ENCODE results near the gene SLC8A1. TPM values are rescaled to one million over a fixed set of nuclear protein-coding genes. Genes with fewer than 3 reads are reported as not detected.

Gene SLC8A1
- total RNA-seq, 3 donors from 2014 or later: 8.2 to 14.2 (median 12.2) TPM

GRCh38 chr2:40173276-40173675 is 278.6 kb downstream of the SLC8A1 start:
- Histone ChIP-seq H3K9me3 (no peaks in the 10 kb centered on the region), H3K4me1 (no peaks in the 10 kb centered on the region), H3K36me3 (no peaks in the 10 kb centered on the region), H3K4me3 (no peak overlapping the region), H3K27me3 (no peaks in the 10 kb centered on the region), H3K27ac (no peak overlapping the region)
- intact Hi-C loops (cut with DNase I; ENCODE audit: low total_unique reads): no loop called here
- TF ChIP-seq POLR2A (IDR thresholded peaks at IDR 0.05): no peak
- no peak for DNase-seq (ENCODE audit: low spot score in 2 of 2)

DNA sequence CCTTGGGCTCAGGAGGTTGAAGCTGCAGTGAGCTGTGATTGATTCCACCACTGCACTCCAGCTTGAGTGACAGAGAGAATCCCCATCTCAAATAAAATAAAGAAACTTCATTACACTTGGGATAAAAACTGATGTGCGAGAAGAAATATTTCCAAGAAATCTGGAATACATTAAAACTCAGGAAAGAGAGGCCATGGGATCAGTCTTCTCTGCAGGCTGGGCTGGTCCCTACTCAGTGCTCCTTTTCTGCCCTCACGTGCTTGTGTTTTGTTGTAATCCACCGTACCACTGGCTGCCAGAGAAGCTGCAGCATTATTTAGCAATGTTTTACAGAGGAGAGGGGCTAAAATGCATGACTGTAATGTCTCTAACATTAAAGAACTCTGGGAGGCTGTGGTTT is 282.0 kb downstream of the SLC8A1 start:
- Histone ChIP-seq H3K27ac (no peak overlapping the region), H3K36me3 (no peaks in the 10 kb centered on the region), H3K27me3 (no peaks in the 10 kb centered on the region), H3K9me3 (no peaks in the 10 kb centered on the region), H3K4me1 (no peaks in the 10 kb centered on the region), H3K4me3 (no peak overlapping the region)
- no peak for DNase-seq (ENCODE audit: low spot score in 2 of 2)
- TF ChIP-seq, protein P1, sequence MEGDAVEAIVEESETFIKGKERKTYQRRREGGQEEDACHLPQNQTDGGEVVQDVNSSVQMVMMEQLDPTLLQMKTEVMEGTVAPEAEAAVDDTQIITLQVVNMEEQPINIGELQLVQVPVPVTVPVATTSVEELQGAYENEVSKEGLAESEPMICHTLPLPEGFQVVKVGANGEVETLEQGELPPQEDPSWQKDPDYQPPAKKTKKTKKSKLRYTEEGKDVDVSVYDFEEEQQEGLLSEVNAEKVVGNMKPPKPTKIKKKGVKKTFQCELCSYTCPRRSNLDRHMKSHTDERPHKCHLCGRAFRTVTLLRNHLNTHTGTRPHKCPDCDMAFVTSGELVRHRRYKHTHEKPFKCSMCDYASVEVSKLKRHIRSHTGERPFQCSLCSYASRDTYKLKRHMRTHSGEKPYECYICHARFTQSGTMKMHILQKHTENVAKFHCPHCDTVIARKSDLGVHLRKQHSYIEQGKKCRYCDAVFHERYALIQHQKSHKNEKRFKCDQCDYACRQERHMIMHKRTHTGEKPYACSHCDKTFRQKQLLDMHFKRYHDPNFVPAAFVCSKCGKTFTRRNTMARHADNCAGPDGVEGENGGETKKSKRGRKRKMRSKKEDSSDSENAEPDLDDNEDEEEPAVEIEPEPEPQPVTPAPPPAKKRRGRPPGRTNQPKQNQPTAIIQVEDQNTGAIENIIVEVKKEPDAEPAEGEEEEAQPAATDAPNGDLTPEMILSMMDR (IDR thresholded peaks at IDR 0.05): no peak
- no peak for TF ChIP-seq POLR2A (IDR thresholded peaks at IDR 0.05)
- no peak for TF ChIP-seq POLR2AphosphoS5 (IDR thresholded peaks at IDR 0.05)
- intact Hi-C loops (cut with DNase I; ENCODE audit: low total_unique reads): no loop called here

GRCh38 chr2:40169430-40169829 is 282.5 kb downstream of the SLC8A1 start:
- no peak for TF ChIP-seq POLR2A (IDR thresholded peaks at IDR 0.05)
- TF ChIP-seq, protein P1 (IDR thresholded peaks at IDR 0.05): no peak
- H3K36me3 ChIP-seq: no peaks in the 10 kb centered on the region
- H3K4me3 ChIP-seq: no peak overlapping the region
- intact Hi-C loops (cut with DNase I; ENCODE audit: low total_unique reads): no loop called here
- H3K4me1 ChIP-seq: no peaks in the 10 kb centered on the region
- DNase-seq (ENCODE audit: low spot score in 2 of 2): no peak
- no peaks in the 10 kb centered on the region for H3K27me3 ChIP-seq
- H3K9me3 ChIP-seq: no peaks in the 10 kb centered on the region
- H3K27ac ChIP-seq: no peak overlapping the region

GRCh38 chr2:40168546-40168945 is 283.3 kb downstream of the SLC8A1 start:
- Histone ChIP-seq H3K4me1 (no peaks in the 10 kb centered on the region), H3K36me3 (no peaks in the 10 kb centered on the region), H3K4me3 (no peak overlapping the region), H3K9me3 (no peaks in the 10 kb centered on the region), H3K27me3 (no peaks in the 10 kb centered on the region), H3K27ac (no peak overlapping the region)
- no peak for TF ChIP-seq POLR2AphosphoS5 (IDR thresholded peaks at IDR 0.05)
- no peak for TF ChIP-seq POLR2A (IDR thresholded peaks at IDR 0.05)
- TF ChIP-seq, protein P1 (IDR thresholded peaks at IDR 0.05): no peak
- DNase-seq (ENCODE audit: low spot score in 2 of 2): no peak
- intact Hi-C loops (cut with DNase I; ENCODE audit: low total_unique reads): no loop called here

DNA sequence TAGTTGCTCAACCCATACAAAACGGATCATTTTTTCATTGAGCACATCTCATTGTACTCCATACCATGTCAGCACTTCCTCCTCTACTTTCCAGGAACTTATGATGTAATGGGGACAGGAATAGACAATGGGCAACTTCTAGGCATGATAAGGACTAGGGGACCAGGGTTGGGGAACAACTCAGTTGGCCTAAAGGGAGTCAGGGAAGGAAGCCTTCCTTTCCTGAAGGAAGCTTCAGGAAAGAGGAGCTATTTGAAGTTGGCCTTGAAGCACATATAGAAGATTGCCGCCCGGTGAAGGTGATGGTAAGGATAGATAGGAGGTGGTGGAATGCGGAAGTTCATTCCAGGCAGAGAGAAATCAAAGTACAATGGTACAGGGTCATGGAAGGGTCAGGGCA is 283.9 kb downstream of the SLC8A1 start:
- Histone ChIP-seq H3K4me1 (no peaks in the 10 kb centered on the region), H3K4me3 (no peak overlapping the region), H3K36me3 (no peaks in the 10 kb centered on the region), H3K9me3 (no peaks in the 10 kb centered on the region), H3K27ac (no peak overlapping the region), H3K27me3 (no peaks in the 10 kb centered on the region)
- no peak for TF ChIP-seq POLR2A (IDR thresholded peaks at IDR 0.05)
- TF ChIP-seq POLR2AphosphoS5 (IDR thresholded peaks at IDR 0.05): no peak
- TF ChIP-seq, protein P1 (IDR thresholded peaks at IDR 0.05): no peak
- DNase-seq (ENCODE audit: low spot score in 2 of 2): no peak
- intact Hi-C loops (cut with DNase I; ENCODE audit: low total_unique reads): no loop called here

DNA sequence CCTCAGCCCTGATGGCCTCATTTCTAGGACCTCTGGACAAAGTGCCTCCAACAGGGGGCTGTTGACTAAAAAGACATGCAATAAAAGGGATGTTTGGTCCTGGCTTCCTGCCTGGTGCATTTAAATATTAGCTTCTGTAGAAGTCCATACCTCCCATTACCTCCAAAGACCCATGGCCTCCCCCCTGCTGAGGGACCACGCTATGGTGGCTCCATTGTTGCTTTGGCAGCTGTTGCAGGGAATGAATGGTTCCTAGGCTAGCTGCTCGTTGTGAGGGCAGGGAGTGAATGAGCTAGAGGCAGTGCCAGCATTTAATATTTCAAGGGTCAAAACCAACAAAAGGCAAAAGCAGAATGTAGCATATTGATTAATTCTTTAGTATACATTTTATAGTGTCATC is 285.9 kb downstream of the SLC8A1 start:
- Histone ChIP-seq H3K4me1 (no peaks in the 10 kb centered on the region), H3K27ac (no peak overlapping the region), H3K27me3 (no peaks in the 10 kb centered on the region), H3K36me3 (no peaks in the 10 kb centered on the region), H3K9me3 (no peaks in the 10 kb centered on the region), H3K4me3 (no peak overlapping the region)
- TF ChIP-seq POLR2A (IDR thresholded peaks at IDR 0.05) (no peak), POLR2AphosphoS5 (IDR thresholded peaks at IDR 0.05) (no peak)
- TF ChIP-seq, protein P1 (IDR thresholded peaks at IDR 0.05): no peak
- intact Hi-C loops (cut with DNase I; ENCODE audit: low total_unique reads): no loop called here
- DNase-seq (ENCODE audit: low spot score in 2 of 2): no peak

Measured in breast epithelium (tissue), 4 donors.